ENCODE results near the gene MSN.

DNA sequence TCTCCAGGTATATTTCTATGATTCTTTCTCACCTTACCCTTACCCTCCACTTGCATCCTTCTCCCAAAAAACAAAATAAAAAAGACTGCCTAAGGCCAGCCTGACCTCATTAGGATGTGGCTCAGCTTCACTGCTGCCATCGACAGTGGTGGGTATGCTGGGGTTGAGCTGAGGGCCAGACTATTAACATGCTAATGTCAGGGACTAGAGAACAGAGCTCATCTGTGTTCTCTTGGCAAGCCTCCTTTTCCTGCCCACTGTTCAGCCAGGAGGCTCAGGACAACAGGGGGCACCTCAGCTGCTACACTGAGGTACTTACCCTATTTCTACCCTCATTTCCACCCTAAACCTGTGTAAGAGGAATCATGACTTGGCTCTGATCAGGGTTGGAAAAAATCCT lies 59.3 kb downstream of the MSN start:
- TF ChIP-seq, protein P1, sequence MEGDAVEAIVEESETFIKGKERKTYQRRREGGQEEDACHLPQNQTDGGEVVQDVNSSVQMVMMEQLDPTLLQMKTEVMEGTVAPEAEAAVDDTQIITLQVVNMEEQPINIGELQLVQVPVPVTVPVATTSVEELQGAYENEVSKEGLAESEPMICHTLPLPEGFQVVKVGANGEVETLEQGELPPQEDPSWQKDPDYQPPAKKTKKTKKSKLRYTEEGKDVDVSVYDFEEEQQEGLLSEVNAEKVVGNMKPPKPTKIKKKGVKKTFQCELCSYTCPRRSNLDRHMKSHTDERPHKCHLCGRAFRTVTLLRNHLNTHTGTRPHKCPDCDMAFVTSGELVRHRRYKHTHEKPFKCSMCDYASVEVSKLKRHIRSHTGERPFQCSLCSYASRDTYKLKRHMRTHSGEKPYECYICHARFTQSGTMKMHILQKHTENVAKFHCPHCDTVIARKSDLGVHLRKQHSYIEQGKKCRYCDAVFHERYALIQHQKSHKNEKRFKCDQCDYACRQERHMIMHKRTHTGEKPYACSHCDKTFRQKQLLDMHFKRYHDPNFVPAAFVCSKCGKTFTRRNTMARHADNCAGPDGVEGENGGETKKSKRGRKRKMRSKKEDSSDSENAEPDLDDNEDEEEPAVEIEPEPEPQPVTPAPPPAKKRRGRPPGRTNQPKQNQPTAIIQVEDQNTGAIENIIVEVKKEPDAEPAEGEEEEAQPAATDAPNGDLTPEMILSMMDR (optimal IDR thresholded peaks at IDR 0.05 in 1 of 3, IDR thresholded peaks at IDR 0.05 in 1 of 3, conservative IDR thresholded peaks at IDR 0.05 in 1 of 3; ENCODE audit: extremely low read depth in 1 of 3, insufficient read depth in 2 of 3, low read length in 3 of 3): no peak
- TF ChIP-seq EZH2 (IDR thresholded peaks at IDR 0.05; ENCODE audit: low read length): no peak

All from keratinocyte (primary cell).